GM19328 (cell line): ENCODE results near the gene DSEL.

Experiments used
- ATAC-seq: cut with Tn5 transposase; IDR thresholded peaks from one replicate; pipeline ENCODE4 v1.9.1; 2021; ENCODE audit warnings: mild to moderate bottlenecking, moderate library complexity; ENCODE audit not compliant: unreplicated experiment

Gene DSEL

GRCh38 chr18:67504739-67505138 lies 11.8 kb downstream of the DSEL start:
- ATAC-seq, result no peak

- no peak for ATAC-seq
Observed at GRCh38 chr18:67500522-67501205, 15.9 kb downstream of the DSEL start.

- no peak for ATAC-seq
Observed at GRCh38 chr18:67496469-67496868, 20.1 kb downstream of the DSEL start.

GRCh38 chr18:67486534-67486933 lies 30.0 kb downstream of the DSEL start:
- no peak for ATAC-seq

GRCh38 chr18:67485655-67486054 lies 30.9 kb downstream of the DSEL start:
- ATAC-seq, result no peak

GRCh38 chr18:67484458-67484857 lies 32.1 kb downstream of the DSEL start:
- no peak for ATAC-seq

GRCh38 chr18:67483952-67484351 lies 32.6 kb downstream of the DSEL start:
- ATAC-seq, result no peak

- no peak for ATAC-seq
Observed at GRCh38 chr18:67483237-67483636, 33.3 kb downstream of the DSEL start.

- no peak for ATAC-seq
Observed at GRCh38 chr18:67478249-67478648, 38.3 kb downstream of the DSEL start.

GRCh38 chr18:67477522-67477921 lies 39.0 kb downstream of the DSEL start:
- no peak for ATAC-seq

- no peak for ATAC-seq
Observed at GRCh38 chr18:67476585-67476984, 39.9 kb downstream of the DSEL start.

GRCh38 chr18:67475673-67476072 lies 40.8 kb downstream of the DSEL start:
- ATAC-seq, result no peak

- no peak for ATAC-seq
Observed at GRCh38 chr18:67468038-67468437, 48.5 kb downstream of the DSEL start.

GRCh38 chr18:67467188-67467587 lies 49.3 kb downstream of the DSEL start:
- ATAC-seq, result no peak

- ATAC-seq, result no peak
Observed at GRCh38 chr18:67464499-67464898, 52.0 kb downstream of the DSEL start.

GRCh38 chr18:67463829-67464228 lies 52.7 kb downstream of the DSEL start:
- ATAC-seq, result no peak

GRCh38 chr18:67456711-67457110 lies 59.8 kb downstream of the DSEL start:
- no peak for ATAC-seq
